SK-N-DZ (cell line): ENCODE measurements around the gene FSTL4.
"Not testable (repeated sequence)": the region's sequence is repeated elsewhere in the genome, so short reads cannot be mapped to it uniquely, and the experiment has no call there.

Experiments
- DNase-seq: peaks from one replicate; pipeline ENCODE4 v3.0.0-alpha.2; 2015; ENCODE audit warnings: low spot score

Gene FSTL4

GRCh38 chr5:133405275-133406034 lies 206.9 kb downstream of the FSTL4 start:
- no peak for DNase-seq

GRCh38 chr5:133404724-133405123 lies 207.6 kb downstream of the FSTL4 start:
- DNase-seq = no peak

- no peak for DNase-seq
These were observed 208.5 kb downstream of the FSTL4 start for GRCh38 chr5:133403741-133404364.

- DNase-seq = no peak
These were observed 209.6 kb downstream of the FSTL4 start for GRCh38 chr5:133402775-133403174.

GRCh38 chr5:133401731-133402347 lies 210.5 kb downstream of the FSTL4 start:
- no peak for DNase-seq

- no peak for DNase-seq
These were observed 211.4 kb downstream of the FSTL4 start for GRCh38 chr5:133400831-133401351.

GRCh38 chr5:133400120-133400519 lies 212.2 kb downstream of the FSTL4 start:
- no peak for DNase-seq

- no peak for DNase-seq
These were observed 213.0 kb downstream of the FSTL4 start for GRCh38 chr5:133399247-133399891.

GRCh38 chr5:133398646-133399101 lies 213.7 kb downstream of the FSTL4 start:
- no peak for DNase-seq

GRCh38 chr5:133397990-133398645 lies 214.2 kb downstream of the FSTL4 start:
- no peak for DNase-seq

GRCh38 chr5:133397348-133397747 lies 215.0 kb downstream of the FSTL4 start:
- DNase-seq = no peak

- no peak for DNase-seq
These were observed 215.5 kb downstream of the FSTL4 start for GRCh38 chr5:133396814-133397213.

GRCh38 chr5:133396187-133396741 lies 216.1 kb downstream of the FSTL4 start:
- DNase-seq = no peak

- DNase-seq = not testable (repeated sequence)
These were observed 217.1 kb downstream of the FSTL4 start for GRCh38 chr5:133395207-133395606.

- not testable (repeated sequence) for DNase-seq
These were observed 217.9 kb downstream of the FSTL4 start for GRCh38 chr5:133394477-133394817.

GRCh38 chr5:133393776-133394476 lies 218.4 kb downstream of the FSTL4 start:
- no peak for DNase-seq

- no peak for DNase-seq
These were observed 219.9 kb downstream of the FSTL4 start for GRCh38 chr5:133392448-133392847.

- no peak for DNase-seq
These were observed 220.8 kb downstream of the FSTL4 start for GRCh38 chr5:133391354-133392136.

- no peak for DNase-seq
These were observed 221.7 kb downstream of the FSTL4 start for GRCh38 chr5:133390416-133391353.
